ENCODE results near the gene ATL1.
"Not testable (repeated sequence)": the region's sequence is repeated elsewhere in the genome, so short reads cannot be mapped to it uniquely, and the experiment has no call there.

ATL1 gene

DNA sequence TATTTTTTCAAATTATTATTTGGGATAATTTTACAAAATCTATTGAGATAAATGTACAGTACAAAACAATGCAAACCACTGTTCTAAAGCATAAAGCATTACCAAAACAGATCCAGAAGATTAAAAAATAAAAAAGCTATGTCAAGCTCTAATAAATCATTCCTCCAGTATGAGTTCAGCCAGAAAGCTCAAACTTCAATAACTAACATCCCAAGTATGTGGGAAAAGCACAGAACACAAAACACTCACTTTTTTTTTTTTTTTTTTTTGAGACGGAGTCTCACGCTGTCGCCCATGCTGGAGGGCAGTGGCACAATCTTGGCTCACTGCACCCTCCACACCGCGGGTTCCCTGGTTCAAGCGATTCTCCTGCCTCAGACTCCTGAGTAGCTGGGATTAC, 96.8 kb downstream of the ATL1 start:
- peak overlapping the region; percentile 79 for H3K27ac ChIP-seq
- no peak for TF ChIP-seq CTCF (conservative IDR thresholded peaks at IDR 0.05)

- TF ChIP-seq CTCF (conservative IDR thresholded peaks at IDR 0.05), result no peak
- H3K27ac ChIP-seq, result peak overlapping the region; percentile 79
Observed at GRCh38 chr14:50657753-50658152, 97.8 kb downstream of the ATL1 start.

- H3K27ac ChIP-seq, result peak overlapping the region; percentile 79
- no peak for TF ChIP-seq CTCF (conservative IDR thresholded peaks at IDR 0.05)
Observed at GRCh38 chr14:50658203-50658602, 98.3 kb downstream of the ATL1 start.

DNA sequence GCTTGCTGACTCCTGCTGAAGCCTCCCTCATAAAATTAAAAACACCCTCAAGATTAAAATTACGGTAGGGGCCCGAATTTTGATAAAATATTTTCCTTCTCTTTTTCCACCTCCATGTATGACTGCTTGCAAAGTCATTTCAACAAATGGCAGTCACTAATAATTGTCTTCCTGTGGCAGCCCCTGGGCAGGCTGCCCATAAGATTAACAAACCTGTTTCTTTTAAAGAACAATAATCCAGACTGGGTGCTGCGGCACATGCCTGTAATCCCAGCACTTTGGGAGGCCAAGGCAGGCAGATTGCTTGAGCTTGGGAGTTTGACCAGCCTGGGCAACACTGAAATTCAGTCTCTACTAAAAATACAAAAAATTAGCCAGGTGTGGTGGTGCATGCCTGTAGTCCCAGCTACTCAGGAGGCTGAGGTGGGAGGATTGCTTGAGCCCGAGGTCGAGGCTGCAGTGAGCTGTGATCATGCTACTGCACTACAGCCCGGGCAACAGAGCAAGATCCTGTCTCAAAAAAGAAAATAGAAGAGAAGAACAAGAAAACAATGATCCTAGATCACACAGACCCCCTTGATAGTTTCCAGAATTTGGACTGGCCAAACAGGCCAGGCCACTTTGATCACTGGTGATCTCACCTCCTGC, 99.5 kb downstream of the ATL1 start:
- no peak for TF ChIP-seq CTCF (conservative IDR thresholded peaks at IDR 0.05)
- H3K27ac ChIP-seq, result peak overlapping the region; percentile 79

DNA sequence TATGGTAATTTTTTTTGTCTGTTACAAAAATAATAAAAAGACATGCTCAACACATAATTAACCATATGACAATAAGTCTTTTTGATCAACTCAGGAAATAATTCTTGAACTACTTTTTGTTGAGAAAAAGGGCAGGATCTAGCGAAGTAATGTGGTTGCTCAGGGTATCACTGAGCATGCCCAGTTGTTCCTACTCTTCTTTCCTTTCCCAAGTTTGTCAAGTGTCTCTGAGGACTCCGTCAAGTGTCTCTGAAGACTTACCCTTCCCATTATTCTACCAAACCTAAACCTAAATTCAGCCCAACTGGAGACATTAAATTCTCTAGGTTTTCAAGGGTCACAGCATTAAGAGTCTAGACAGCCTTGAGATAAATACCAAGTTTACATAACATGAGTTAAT, 104.6 kb downstream of the ATL1 start:
- not testable (repeated sequence) for H3K27ac ChIP-seq

GRCh38 chr14:50665300-50665699, 105.4 kb downstream of the ATL1 start:
- H3K27ac ChIP-seq, result not testable (repeated sequence)

DNA sequence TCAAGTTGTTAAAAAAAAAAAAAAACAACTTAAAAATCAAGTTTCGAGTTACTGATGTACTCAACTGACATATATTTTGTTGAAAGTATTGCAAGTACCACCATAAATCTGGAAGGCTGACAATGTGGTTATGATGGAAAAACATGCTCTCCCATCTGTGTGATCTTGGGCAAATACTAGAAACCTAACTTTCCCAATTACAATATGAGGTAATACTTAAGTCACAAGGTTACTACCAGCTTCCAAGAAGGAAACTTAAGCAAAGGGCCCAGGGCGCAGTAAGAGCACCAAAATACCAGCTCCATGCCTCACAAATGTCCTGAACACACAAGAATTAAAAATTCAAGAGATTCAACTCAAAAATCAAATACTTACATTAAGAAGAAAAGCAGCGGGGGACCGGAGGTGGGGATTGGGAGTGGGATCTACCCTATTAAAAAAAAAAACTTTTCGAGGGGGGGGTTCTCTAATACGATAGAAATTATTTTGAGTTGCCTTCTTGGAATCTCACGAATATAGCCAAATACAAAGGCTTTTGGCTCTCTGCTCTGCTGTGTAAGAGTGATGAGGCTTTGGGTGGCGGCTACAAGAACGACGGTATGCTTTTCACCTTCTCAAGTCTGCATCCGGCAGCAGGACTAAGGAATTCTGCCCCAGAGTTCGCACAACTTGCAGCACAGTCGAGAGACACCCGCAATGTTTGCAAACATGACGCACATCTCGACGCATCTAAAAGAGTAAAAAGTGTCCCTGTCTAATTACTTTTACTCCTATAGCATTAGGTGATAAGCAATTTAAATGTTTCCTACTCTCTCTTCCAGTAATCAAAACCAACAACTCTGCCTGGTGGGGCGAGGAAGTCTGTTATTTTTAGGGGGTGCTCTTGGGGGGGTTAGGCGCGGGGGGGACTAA, 107.1 kb downstream of the ATL1 start:
- peak overlapping the region; percentile 93 for H3K27ac ChIP-seq
- TF ChIP-seq CTCF (conservative IDR thresholded peaks at IDR 0.05), result no peak

GRCh38 chr14:50667684-50667995, 107.7 kb downstream of the ATL1 start:
- H3K27ac ChIP-seq, result peak overlapping the region; percentile 93
- TF ChIP-seq CTCF (conservative IDR thresholded peaks at IDR 0.05), result peak; percentile 15

Data from VCaP (cell line).